H1 (cell line): Measurements from ENCODE around the gene GIMAP2. TPM values are rescaled to one million over a fixed set of nuclear protein-coding genes. Genes with fewer than 3 reads are reported as not detected.

Source experiments
- CHD1 ChIP-seq: IDR thresholded peaks from 2 replicates; pipeline ENCODE4 v1.6.1; 2012; ENCODE audit warnings: low read depth, low read length, improper control_type of control experiment
- KDM4A ChIP-seq: IDR thresholded peaks from one replicate; pipeline ENCODE4 v1.7.1; 2012; ENCODE audit warnings: low read depth, mild to moderate bottlenecking, moderate library complexity, low read length, inconsistent platforms; ENCODE audit not compliant: severe bottlenecking
- POLR2A ChIP-seq, 2 experiments: IDR thresholded peaks; 1 replicate in 1 of 2; 2 replicates in 1 of 2; pipeline ENCODE4 v1.6.1; 2011; ENCODE audit warnings: low read depth in 2 of 2, low read length in 2 of 2, mild to moderate bottlenecking in 2 of 2; ENCODE audit errors: control extremely low read depth in 1 of 2
- RBBP5 ChIP-seq: IDR thresholded peaks from 2 replicates; pipeline ENCODE4 v1.7.1; 2012; ENCODE audit warnings: low read depth, mild to moderate bottlenecking, inconsistent platforms, low read length, moderate library complexity, borderline replicate concordance
- SAP30 ChIP-seq: fragments of 300-600 bp; sonication (generic); IDR thresholded peaks from 2 replicates; pipeline ENCODE4 v1.7.1; 2012; ENCODE audit warnings: low read length, moderate library complexity, mild to moderate bottlenecking, inconsistent platforms; ENCODE audit not compliant: insufficient read depth, insufficient replicate concordance
- polyA plus RNA-seq, 7 experiments: library from polyadenylated mRNA; depleted of rRNA in 3 of 7; stranded (reverse) in 5 of 7; unstranded in 2 of 7; fragments of >200 nt in 5 of 7; fragments of 200-250 nt in 2 of 7; gene quantifications; 1 replicate in 5 of 7; 2 replicates in 1 of 7; 4 replicates in 1 of 7; pipeline versions ENCODE4 v1.2.1 to v1.2.3, GENCODE V29; 2011 to 2013; ENCODE audit warnings: missing spikeins in 2 of 7, mixed read lengths in 2 of 7
- total RNA-seq: library from RNA; stranded (reverse); fragmentation: NEBNext Ultra II Directional; extraction: Animal tissue kit (Norgen Biotek cat#: 25700); gene quantifications from 2 replicates; pipeline ENCODE4 v1.2.1, GENCODE V29; 2021
- TF ChIP-seq, protein P1 (sequence below): fragments of 300-600 bp; sonication (generic); IDR thresholded peaks from 2 replicates; pipeline ENCODE4 v1.7.1; 2012; ENCODE audit warnings: low read length, moderate library complexity, mild to moderate bottlenecking, inconsistent platforms; ENCODE audit not compliant: insufficient replicate concordance

Gene GIMAP2
- total and polyA plus RNA-seq, 2 of the 8 experiments (the other 6 are each of a cell fraction or from before 2014, with no cell fraction given): not detected

DNA sequence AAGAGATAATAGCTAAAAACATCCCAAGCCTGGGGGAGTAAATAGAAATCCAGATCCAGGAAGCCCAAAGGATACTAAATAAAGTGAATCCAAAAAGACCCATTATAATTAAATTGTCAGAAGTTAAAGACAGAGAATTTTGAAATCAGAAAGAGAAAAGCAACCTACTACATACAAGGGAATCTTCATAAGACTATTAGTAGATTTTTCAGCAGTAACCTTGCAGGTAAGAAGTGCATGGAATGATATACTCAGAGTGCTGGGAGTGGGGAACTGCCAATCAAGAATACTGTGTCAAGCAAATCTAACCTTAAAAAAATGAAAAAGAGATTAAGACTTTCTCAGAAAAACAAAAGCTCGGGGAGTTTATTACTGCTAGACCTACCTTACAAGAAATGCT, 17.7 kb downstream of the GIMAP2 start (continued):
- TF ChIP-seq CHD1 (no peak), RBBP5 (no peak), KDM4A (no peak), POLR2A (IDR thresholded peaks at IDR 0.05; ENCODE audit: control extremely low read depth in 1 of 2, low read depth in 2 of 2, low read length in 2 of 2) (no peak), SAP30 (no peak)
- TF ChIP-seq, protein P1, sequence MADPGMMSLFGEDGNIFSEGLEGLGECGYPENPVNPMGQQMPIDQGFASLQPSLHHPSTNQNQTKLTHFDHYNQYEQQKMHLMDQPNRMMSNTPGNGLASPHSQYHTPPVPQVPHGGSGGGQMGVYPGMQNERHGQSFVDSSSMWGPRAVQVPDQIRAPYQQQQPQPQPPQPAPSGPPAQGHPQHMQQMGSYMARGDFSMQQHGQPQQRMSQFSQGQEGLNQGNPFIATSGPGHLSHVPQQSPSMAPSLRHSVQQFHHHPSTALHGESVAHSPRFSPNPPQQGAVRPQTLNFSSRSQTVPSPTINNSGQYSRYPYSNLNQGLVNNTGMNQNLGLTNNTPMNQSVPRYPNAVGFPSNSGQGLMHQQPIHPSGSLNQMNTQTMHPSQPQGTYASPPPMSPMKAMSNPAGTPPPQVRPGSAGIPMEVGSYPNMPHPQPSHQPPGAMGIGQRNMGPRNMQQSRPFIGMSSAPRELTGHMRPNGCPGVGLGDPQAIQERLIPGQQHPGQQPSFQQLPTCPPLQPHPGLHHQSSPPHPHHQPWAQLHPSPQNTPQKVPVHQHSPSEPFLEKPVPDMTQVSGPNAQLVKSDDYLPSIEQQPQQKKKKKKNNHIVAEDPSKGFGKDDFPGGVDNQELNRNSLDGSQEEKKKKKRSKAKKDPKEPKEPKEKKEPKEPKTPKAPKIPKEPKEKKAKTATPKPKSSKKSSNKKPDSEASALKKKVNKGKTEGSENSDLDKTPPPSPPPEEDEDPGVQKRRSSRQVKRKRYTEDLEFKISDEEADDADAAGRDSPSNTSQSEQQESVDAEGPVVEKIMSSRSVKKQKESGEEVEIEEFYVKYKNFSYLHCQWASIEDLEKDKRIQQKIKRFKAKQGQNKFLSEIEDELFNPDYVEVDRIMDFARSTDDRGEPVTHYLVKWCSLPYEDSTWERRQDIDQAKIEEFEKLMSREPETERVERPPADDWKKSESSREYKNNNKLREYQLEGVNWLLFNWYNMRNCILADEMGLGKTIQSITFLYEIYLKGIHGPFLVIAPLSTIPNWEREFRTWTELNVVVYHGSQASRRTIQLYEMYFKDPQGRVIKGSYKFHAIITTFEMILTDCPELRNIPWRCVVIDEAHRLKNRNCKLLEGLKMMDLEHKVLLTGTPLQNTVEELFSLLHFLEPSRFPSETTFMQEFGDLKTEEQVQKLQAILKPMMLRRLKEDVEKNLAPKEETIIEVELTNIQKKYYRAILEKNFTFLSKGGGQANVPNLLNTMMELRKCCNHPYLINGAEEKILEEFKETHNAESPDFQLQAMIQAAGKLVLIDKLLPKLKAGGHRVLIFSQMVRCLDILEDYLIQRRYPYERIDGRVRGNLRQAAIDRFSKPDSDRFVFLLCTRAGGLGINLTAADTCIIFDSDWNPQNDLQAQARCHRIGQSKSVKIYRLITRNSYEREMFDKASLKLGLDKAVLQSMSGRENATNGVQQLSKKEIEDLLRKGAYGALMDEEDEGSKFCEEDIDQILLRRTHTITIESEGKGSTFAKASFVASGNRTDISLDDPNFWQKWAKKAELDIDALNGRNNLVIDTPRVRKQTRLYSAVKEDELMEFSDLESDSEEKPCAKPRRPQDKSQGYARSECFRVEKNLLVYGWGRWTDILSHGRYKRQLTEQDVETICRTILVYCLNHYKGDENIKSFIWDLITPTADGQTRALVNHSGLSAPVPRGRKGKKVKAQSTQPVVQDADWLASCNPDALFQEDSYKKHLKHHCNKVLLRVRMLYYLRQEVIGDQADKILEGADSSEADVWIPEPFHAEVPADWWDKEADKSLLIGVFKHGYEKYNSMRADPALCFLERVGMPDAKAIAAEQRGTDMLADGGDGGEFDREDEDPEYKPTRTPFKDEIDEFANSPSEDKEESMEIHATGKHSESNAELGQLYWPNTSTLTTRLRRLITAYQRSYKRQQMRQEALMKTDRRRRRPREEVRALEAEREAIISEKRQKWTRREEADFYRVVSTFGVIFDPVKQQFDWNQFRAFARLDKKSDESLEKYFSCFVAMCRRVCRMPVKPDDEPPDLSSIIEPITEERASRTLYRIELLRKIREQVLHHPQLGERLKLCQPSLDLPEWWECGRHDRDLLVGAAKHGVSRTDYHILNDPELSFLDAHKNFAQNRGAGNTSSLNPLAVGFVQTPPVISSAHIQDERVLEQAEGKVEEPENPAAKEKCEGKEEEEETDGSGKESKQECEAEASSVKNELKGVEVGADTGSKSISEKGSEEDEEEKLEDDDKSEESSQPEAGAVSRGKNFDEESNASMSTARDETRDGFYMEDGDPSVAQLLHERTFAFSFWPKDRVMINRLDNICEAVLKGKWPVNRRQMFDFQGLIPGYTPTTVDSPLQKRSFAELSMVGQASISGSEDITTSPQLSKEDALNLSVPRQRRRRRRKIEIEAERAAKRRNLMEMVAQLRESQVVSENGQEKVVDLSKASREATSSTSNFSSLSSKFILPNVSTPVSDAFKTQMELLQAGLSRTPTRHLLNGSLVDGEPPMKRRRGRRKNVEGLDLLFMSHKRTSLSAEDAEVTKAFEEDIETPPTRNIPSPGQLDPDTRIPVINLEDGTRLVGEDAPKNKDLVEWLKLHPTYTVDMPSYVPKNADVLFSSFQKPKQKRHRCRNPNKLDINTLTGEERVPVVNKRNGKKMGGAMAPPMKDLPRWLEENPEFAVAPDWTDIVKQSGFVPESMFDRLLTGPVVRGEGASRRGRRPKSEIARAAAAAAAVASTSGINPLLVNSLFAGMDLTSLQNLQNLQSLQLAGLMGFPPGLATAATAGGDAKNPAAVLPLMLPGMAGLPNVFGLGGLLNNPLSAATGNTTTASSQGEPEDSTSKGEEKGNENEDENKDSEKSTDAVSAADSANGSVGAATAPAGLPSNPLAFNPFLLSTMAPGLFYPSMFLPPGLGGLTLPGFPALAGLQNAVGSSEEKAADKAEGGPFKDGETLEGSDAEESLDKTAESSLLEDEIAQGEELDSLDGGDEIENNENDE: no peak
